Stimulated activated CD8-positive, alpha-beta memory T cell treated with anti-CD3 and anti-CD28 coated beads, Interleukin-15, amount 100 ng/mL, for 24 hours (primary cell): ENCODE measurements around the gene MVD.

ENCODE experiments used
- DNase-seq: peaks from one replicate; pipeline ENCODE4 v3.0.0-alpha.2; 2020; ENCODE audit warnings: low read depth

The MVD gene

DNA sequence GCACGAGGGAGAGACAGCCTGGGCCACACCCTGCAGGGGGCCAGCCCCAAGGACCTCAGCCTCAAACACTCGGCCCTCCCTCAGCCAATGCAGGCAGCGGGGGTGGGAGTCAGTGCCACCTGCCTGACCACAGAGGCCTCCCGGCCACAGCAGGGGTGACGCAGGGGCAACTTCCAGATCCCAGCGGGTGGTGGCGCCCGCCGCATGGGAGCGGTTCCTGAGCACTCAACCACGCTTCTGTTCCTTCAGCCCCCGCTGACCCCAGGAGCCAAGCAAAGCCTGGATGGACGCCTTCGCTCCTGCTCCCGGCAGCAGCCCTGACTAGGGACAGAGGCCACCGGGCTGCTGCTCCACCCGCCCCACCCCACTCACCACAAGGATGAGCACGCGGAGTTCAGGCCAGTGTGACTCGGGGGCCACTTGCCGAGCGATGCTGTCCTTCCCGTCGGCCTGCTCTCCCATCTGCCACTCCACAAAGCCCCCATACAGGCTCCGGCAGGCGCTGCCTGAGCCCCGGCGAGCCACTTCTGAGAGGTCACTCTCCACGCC lies 7.1 kb downstream of the MVD start:
- DNase-seq = no peak

DNA sequence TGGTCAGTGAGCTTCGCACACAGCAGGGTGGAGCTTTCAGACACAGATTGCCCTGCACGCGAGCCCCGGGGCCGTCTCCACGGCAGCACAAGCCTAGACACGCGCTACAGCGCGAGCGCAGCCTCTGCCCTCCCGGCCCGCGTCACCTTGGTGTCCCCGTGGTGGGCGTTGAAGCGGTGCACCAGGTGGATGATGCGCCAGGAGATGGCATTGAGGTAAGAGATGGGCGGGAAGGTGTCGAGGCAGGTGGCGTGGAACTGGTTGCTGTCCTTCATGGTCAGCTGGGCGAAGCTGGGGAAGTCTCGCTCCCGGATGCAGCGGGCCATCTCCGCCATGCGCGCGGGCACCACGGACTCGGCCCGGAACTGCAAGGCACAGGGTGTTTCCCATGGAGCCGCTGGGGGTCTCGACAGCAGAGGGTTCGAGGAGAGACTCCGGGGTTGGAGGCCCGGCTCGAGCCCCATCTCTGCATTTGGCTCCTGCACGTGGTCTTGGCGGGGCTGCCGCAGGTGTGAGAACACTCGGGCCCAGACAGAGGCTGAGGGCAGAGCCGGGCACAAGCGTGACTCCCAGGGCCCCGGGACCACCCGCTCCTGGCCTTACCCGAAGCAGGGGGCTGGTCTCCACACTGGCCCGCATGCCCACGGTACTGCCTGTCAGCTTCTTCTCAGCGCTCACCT lies 7.7 kb downstream of the MVD start:
- DNase-seq = no peak

DNA sequence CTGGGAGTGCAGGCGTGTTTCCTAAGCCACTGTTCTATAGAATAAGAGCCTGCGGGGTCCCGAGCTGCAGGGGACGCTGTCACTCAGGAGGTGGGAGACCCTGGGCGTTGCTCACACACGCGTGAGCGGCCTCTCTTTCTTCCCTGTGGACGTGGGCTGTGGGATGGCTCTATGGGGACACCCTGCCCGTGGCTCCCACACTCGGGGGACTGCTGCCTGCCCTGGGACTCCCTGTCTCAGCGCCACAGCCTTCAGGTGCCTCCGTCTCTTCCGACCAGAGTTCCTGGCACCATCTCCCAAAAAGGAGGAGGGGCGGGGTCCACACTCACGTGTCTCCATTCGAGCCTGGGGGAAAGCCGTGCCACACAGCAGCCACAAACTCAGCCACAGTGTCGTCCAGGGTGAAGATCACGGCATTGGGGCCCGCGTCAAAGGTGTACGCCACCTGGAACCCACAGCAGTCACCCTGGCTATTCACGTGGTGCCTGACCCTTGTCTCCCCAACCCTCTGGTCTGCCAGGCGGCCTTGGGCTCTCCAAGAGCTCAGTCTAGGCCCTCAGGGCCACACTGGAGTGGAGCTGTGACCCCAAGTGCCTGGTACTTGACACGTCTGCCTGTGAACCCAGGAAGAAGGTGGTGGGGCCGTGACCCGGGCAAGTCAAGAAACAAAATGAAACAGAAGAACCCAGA lies 8.4 kb downstream of the MVD start:
- no peak for DNase-seq

DNA sequence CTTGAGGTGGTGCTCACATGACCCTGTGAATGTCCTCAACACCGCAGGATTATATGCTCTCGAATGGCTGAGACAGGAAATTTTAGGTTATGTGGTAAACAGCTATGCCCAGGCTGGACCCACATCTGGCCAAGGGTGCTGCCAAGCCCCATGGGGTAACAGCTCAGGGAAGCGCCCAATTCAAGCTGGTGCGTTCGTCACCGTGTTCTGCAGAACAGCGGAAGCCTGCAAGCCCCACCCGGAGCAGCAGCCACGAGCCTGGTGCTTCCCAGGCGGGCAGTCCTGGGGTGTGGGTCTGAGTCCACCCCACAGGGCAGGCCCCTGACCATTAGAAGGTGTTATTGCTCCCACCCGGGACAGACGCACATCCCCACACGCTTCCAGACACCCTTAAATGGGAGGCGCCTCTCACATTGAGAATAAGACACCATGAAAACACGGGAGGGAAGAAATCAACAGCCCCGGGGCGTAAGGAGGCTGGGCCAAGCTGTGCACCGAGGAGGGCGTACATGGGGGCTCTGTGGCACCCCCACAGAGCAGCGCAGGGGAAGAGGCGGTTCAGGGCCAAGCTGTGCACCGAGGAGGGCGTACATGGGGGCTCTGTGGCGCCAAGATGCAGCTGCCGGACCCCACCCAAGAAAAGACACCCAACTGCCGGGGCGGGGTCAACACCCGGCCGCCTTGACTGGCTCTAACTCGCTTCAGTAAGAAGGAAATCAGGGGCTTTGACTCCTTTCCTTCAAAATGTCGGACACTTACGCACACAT lies 9.1 kb downstream of the MVD start:
- no peak for DNase-seq

DNA sequence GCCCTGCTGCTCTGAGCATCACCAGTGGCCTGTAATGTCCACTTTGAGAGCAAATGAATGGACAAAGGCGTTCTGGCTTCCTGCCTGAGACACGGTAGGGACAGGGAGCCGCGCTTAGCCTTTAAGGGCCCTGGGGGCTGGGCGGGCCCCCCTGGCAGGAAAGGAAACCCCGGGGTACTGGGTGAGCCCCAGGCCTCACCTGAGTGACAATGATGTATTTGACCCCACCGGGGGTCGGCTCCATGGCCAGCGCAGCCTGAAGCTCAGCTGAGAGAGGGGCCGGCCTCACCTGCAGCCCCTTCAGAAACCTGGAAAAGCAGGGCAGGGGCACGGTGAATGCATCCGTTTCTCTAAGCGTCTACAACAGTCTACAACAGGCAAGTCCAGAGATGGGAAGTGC lies 9.8 kb downstream of the MVD start:
- no peak for DNase-seq

DNA sequence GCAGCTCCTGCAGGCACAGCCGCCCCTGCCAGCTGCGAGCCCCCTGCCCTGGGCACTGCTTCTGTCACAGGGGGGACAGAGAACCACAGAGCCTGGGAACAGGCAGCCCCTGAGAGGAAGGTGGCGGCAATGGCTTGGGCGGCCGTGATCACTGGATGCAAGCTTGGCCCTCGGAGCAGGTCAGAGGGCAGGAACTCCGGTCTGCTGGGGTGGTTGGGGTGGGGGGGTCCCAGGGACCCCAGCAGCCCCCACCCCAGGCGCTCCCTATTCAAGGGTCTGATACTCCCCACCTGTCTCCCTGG lies 10.2 kb downstream of the MVD start:
- no peak for DNase-seq

DNA sequence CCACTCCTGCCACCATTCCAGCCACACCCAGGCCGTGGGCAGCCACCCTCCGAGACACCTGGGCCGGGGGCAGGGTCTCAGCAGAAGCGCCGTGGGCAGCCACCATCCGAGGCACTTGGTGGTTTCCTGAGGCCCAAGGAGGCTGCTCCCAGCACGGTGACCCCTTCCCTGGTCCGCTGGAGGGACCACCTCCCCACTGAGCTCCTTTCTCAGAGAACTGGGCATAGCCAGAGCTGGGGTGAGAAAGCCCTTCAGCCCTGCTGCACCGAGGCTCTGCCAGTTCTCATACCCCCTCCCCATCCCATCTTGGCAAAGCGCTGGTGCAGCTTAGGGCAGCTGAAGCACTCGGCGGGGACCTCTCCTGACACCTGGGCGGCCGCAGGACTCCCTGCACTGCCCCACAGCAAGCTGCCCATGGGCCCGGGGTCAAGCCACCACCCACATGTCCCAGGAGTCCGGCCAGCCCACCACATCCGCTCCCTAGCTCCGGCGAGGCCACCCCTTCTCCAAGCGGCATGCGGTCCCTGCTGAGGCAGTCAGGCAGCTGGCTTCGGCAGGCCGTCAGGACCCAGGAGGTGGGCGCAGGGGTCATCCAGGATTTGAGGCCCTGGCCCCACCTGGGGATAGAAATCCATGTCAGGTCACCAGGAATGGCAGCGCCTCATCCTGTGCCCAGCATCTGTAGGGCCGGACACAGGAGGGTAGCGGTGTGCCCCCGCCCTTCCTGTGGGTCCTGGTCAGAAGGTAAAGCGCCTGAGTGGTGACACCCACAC lies 10.7 kb downstream of the MVD start:
- DNase-seq = no peak

DNA sequence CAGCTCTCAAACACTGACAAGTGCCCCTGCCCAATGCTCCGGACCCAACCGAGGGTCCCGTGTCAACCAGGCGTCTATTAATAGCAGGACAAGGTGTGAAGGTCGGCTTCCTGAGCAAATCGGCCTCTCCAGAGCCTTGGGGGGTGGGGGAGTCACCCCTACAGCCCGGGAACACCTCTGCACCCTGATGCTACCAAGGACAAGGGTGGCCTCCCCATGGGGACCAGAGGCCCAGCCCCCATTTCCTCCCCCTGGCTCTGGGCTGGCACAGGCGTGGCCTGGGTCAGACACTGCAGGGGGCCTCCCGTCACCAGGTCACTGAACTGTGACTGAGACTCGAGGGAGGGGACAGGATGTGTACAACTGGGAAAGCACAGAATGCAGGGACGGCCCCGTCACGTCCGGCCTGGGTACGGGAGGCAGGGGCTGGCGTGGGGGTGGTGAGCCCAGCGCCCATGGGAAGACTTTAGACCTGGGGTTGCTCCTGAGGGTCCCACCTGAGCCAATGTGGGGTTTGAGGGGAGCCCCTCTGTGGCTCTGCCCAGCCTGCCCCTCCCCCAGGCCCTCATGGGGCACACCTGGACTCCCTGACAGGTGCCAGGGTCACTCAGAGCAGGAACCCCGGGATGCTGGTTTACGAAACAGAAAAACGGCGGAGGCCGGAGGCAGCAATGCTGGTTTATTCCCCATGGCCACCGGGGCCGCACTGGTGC lies 11.5 kb downstream of the MVD start:
- DNase-seq = no peak

DNA sequence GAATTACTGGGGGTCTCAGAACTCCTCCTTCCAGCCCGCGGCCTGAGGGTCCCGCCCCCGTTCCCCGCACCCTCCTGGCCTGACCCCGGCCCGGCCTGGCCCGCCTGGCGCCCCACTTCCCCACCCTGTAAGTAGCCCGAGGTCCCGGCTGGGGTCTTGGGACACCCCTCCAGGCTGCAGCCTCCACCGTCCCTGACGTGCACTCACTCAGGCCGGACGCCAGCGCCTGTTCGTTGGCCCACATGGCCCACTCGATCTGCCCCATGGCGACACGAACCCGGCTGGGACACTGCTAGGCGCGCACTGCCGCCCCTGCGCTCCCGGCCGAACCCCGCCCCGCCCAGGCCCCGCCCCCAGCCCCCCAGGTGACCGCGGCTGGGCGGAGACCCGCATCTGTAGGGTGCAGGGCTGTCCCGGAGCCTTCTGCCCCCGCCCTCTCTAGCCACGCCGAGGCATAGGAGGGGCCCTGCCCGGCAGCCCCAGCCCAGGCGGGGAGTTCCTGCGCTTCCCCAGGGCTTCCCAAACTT lies 12.1 kb downstream of the MVD start, which contains the start of gene CYBA:
CYBA (minus strand) TSS at position 305 of the 527 bp plus-strand sequence; CDS start at position 265, 40 bp downstream.
- DNase-seq = peak; percentile 60

DNA sequence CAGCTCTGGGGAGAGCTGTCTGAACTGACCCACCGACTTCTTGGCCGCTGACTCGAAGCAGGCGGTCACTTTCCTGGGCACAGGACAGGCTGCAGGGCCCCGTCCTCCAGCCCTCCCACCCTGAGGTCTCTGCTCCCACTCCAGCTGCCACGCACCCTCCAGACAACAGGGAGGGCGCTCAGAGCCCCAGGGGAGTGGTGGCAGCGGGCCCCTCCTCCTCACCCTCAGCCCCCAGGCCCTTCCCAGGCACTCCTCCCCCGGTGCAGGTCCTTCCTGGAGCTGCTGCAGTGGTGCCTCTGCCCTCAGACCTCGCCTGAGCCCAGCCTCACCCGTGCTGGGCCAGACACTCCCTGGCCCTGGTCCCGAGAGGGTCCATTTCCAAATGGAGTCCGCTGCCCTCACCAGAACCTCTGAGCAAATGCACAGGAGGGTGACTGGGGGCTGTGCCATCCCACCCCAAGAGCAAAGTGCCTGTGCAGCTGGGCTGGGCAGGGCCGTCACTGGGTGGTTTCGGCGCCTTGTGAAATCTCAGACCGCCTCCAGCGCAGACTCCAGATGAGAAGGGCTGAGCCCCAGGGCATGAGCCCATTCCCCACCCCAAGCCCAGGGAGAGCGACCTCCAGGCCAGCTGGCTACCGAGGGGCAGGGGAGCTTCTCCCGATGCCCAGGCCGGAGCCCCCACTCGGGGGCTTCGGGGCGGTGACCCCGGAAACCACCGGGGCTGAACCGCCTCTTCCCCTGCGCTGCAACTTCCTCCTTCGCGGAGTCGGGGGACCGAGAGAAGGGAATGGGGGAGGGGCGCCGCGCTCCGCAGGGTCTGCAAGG lies 12.8 kb downstream of the MVD start:
- DNase-seq = no peak

DNA sequence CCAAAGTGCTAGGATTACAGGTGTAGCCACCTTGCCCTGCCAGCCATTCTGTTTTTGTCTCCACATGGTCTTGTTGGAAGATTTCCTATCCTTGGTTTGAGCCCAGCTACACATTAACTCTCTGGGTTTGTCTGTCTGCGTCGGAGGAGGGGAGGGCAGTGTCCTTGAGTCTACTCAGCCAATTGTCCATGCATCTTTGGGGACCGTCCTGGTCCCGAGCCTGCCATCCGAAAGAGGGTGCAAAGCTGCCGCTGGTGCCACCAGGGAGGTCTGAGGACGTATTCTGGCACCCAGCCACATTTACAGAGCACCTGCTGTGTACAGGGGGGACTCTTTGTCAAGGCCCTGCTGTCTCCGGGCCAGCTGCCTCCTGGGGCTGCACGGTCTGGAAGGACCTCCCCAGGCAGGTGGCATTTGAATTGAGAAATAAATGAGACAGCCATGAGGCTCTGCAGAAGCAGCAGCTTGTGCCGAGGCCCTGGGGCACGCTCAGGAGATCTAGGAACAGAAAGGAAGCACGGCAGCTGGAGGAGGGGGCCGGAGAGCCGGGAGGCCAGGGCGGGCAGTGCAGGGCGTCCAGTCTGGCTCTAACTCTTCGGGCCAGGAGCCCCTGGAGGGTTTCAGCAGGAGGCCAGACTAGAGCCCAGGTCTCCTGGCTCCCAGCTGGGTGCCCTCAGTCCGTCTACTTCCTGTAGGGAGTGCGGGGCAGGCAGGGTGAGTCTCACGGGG lies 13.5 kb downstream of the MVD start:
- no peak for DNase-seq

DNA sequence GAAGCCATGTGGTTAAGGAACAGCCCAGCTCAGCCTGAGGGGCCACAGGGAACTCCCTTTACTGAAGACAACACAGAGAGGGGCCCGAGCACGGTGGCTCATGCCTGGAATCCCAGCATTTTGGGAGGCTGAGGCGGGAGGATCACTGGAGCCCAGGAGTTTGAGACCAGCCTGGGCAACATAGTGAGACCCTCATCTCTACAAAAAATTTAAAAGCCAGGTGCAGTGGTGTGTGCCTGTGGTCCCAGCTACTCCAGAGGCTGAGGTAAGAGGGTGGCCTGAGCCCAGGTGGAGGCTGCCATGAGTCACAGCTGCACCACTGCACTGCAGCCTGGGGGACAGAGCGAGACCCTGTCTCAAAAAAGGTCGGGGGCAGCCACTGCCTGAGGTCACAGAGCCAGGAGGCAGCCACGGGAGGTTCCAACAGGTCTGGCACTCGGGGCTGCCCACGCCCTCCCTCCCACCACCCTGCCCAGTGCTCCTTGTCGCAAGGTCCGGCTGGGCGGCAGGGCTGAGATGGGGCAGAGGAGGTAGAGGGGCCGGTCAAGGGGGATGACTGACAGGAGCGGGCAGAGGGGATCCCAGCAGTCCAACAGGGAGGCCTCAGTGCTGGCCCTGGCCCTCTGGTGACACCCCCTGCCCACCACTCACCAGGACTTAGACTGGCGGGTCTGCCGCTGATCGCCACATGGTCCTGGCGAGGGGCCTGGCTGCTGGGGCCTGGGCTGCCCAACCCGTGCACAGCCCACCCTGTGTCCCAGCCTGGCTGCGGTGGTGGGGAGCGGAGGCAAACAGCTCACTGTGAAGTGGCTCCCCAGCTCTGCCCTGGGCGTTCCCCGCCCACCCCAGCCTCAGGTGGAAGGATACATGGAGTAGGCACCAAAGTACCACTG lies 15.5 kb downstream of the MVD start:
- DNase-seq = no peak

DNA sequence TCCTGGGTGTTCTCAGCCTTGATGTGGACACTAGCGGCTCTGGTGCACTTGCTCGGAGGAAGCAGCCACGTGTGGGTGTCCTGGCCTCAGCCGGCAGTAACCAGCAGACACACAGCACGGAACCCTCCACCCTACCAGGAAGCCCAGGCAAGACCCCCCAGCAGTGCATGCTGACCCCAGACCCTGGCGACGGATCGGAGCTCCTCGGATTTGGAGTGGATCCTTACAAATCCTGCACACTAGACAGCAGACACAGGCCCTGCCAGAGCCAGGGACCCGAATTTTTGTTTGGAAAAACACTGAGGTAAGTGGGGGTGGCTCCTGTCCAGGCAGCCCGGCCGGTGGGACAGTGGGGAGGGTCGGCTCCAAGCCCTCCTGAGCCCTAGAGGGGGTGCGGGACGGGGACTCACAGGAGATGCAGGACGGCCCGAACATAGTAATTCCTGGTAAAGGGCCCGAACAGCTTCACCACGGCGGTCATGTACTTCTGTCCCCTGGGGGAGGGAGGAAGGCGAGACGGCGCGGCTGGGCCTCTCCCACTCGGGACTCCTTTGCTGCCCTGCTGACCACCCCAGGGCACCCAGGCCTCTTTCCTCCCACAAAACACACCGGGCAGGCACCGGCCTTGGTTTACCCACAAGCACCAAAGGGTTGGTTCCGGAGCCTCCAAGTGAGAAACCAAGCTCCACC lies 16.4 kb downstream of the MVD start:
- no peak for DNase-seq

DNA sequence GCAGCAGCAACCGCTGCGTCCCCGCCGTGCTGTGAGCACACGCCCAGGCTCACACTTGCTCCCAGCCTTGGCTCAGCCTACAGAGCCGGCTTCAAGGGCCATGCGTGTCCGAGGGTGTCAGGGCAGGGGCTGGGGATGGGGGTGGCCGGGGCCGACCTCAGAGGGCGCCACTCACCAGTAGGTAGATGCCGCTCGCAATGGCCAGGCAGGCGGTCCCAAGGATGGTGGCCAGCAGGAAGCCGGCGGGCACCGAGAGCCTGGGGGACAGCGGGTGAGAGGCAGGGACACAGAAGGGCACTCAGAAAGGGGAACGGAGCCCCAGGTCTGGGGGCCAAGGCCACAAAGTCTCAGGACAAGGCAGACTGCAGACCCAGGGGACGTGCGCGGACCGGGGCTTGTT lies 16.9 kb downstream of the MVD start:
- DNase-seq = no peak

DNA sequence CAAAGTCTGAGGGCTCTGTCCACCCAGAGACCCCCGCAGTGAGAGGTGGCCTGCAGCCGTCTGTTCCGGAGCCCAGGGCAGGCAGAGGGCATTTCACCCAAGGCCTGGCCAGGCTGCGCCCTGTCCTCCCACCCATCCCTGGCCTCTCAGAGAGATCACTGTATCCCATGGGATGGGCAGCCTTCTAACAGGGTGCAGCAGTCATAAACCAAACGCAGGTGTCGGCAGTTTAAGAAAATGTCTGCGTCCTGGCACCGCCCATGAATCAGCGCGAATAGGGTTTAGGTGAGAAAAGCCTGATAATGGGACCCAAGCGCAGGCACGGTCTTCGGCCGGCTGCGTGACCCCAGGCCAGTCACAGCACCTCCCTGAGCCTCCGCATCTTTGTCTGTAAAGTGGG lies 17.4 kb downstream of the MVD start:
- DNase-seq = no peak

DNA sequence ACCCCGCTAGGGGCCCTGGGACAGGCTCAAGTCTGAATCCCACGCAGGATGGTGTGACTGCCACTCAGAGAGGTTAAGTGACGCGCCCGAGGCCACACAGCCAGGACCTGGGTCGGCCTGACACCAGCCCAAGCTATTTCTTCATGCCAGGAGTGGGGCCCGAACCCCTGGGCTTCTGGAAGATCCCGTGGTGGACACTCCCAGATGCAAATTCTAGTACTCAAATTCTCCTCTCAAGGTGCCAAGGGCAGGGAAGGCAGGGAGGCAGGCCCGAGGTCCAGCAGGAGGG lies 19.3 kb downstream of the MVD start:
- no peak for DNase-seq

DNA sequence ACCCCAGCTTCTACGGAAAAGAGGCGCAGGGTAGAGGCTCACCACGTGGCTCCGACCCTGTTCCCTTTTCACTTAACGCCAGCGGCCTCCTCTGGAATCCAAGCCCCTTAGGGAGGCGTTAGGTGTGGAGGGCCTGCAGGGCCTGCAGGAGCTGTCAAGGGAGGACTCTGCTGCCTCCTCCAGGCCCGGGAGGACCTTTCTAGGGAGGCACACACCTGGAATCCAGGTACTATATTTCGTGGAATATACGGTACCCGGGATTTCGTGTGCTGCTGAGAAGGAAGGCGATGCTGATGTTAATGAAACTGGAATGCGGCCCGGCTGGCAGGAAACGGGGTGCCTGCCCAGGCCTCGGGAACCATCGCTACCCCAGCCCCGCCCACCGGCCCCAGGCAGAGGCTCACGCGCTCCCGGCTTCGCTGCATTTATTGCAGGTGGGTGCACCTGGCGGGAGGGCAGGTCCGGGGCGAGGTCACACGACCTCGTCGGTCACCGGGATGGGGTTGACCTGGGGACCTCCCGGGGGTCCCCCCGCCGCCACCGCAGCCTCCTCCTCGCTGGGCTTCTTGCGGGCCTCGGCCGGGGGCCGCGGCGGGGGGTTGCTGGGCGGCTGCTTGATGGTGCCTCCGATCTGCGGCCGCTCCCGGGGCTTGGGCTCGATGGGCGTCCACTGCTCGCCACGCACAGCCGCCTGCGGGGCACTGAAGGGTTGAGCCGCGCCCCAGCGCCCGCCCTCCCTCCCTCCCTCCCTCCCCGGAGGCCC lies 19.8 kb downstream of the MVD start:
- DNase-seq = no peak
